HEK293T (cell line): Measurements from ENCODE around the gene MED15.

Experiments used
- CTCF ChIA-PET: fragments of 350-600 bp; formaldehyde crosslinking; extraction: SDS; loops from one replicate; lab custom pipeline; 2021; ENCODE audit warnings: antibody characterized with exemption, inconsistent platforms; lab: Yijun Ruan, JAX
- POLR2A ChIA-PET: fragments of 350-600 bp; formaldehyde crosslinking; extraction: SDS; loops from one replicate; lab custom pipeline; 2020; ENCODE audit warnings: antibody characterized with exemption, inconsistent platforms; lab: Yijun Ruan, JAX
- DNase-seq: peaks from one replicate; pipeline ENCODE4 v3.0.0; 2012; ENCODE audit warnings: mixed read lengths; ENCODE audit errors: extremely low spot score
- ARNT ChIP-seq: fragments of 450-650 bp; IDR thresholded peaks from 2 replicates; pipeline ENCODE4 v1.6.1; 2017; ENCODE audit warnings: mild to moderate bottlenecking
- BHLHE40 ChIP-seq: fragments of 450-650 bp; IDR thresholded peaks from 2 replicates; pipeline ENCODE4 v1.6.1; 2016; ENCODE audit warnings: mild to moderate bottlenecking, moderate library complexity, borderline replicate concordance
- CTBP1 ChIP-seq: fragments of 450-650 bp; IDR thresholded peaks from 2 replicates; pipeline ENCODE4 v1.6.1; 2016; ENCODE audit warnings: borderline replicate concordance
- ELF4 ChIP-seq: fragments of 450-650 bp; IDR thresholded peaks from 2 replicates; pipeline ENCODE4 v1.6.1; 2017; ENCODE audit warnings: antibody characterized with exemption
- FOXA1 ChIP-seq: fragments of 450-650 bp; IDR thresholded peaks from 2 replicates; pipeline ENCODE4 v1.6.1; 2016; ENCODE audit warnings: mild to moderate bottlenecking
- FOXK2 ChIP-seq: fragments of 450-650 bp; IDR thresholded peaks from 2 replicates; pipeline ENCODE4 v1.6.1; 2016; ENCODE audit warnings: mild to moderate bottlenecking
- FOXM1 ChIP-seq: fragments of 450-650 bp; IDR thresholded peaks from 2 replicates; pipeline ENCODE4 v1.6.1; 2017; ENCODE audit warnings: mild to moderate bottlenecking, borderline replicate concordance
- HDGF ChIP-seq: fragments of 450-650 bp; IDR thresholded peaks from 2 replicates; pipeline ENCODE4 v1.6.1; 2017; ENCODE audit warnings: antibody characterized with exemption, borderline replicate concordance
- L3MBTL2 ChIP-seq: fragments of 450-650 bp; conservative IDR thresholded peaks from 2 replicates; pipeline ENCODE4 v1.6.1; 2016; ENCODE audit warnings: mild to moderate bottlenecking
- LEF1 ChIP-seq: fragments of 450-650 bp; IDR thresholded peaks from 2 replicates; pipeline ENCODE4 v1.6.1; 2017; ENCODE audit warnings: mild to moderate bottlenecking, borderline replicate concordance
- NFRKB ChIP-seq: fragments of 450-650 bp; IDR thresholded peaks from 2 replicates; pipeline ENCODE4 v1.6.1; 2016; ENCODE audit warnings: mild to moderate bottlenecking, moderate library complexity
- PKNOX1 ChIP-seq: fragments of 450-650 bp; IDR thresholded peaks from 2 replicates; pipeline ENCODE4 v1.6.1; 2016
- SP1 ChIP-seq: fragments of 450-650 bp; IDR thresholded peaks from 2 replicates; pipeline ENCODE4 v1.6.1; 2017
- SUZ12 ChIP-seq: fragments of 450-650 bp; IDR thresholded peaks from 2 replicates; pipeline ENCODE4 v1.6.1; 2016; ENCODE audit warnings: mild to moderate bottlenecking
- TARDBP ChIP-seq: fragments of 450-650 bp; IDR thresholded peaks from 2 replicates; pipeline ENCODE4 v1.6.1; 2016
- ZNF384 ChIP-seq: fragments of 450-650 bp; IDR thresholded peaks from 2 replicates; pipeline ENCODE4 v1.6.1; 2016

Gene MED15

GRCh38 chr22:20567993-20568417, 60.6 kb downstream of the MED15 start:
- ChIA-PET POLR2A (no interaction called here), CTCF (interaction anchor here (0.6 to 1.2 kb wide), 5 partner anchors 10 to 157 kb away, joined by 3 to 5 read pairs (median 3); no protein-coding TSS in a partner anchor)
- TF ChIP-seq NFRKB (no peak), ELF4 (no peak), L3MBTL2 (no peak), FOXA1 (no peak)
- DNase-seq, result no peak

DNA sequence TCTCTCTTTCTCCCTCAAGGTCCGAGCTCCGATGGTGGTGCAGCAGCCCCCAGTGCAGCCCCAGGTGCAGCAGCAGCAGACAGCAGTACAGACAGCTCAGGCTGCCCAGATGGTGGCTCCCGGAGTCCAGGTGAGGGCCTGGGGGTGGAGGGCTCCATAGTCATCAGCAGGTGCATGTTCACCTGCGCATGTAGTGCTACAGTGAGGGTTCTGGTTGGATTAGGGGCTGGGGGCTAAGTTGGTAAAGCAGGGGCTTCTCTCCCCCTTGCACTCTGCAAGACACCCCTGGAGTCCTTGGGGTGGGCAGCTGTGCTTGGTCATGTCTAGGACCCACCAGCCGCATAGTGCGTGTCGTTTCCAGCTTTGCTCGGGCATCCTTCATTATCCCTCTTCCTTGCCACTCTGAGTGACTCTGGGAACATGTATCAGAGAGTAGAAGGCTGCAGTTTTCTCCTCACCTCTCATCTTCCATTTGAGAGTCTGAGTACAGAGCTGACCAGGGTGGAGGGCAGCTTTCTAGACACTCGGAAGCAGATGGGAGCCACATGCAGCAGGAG, 61.2 kb downstream of the MED15 start:
- TF ChIP-seq CTBP1, result no peak
- no peak for TF ChIP-seq BHLHE40
- TF ChIP-seq NFRKB, result no peak
- TF ChIP-seq FOXM1, result no peak
- TF ChIP-seq HDGF, result no peak
- TF ChIP-seq TARDBP, result no peak
- no peak for TF ChIP-seq FOXA1
- no peak for TF ChIP-seq L3MBTL2
- ChIA-PET POLR2A (no interaction called here), CTCF (interaction anchor here (0.6 to 1.2 kb wide), 5 partner anchors 10 to 157 kb away, joined by 3 to 5 read pairs (median 3); no protein-coding TSS in a partner anchor)
- no peak for DNase-seq

GRCh38 chr22:20569059-20570058, 61.9 kb downstream of the MED15 start:
- DNase-seq, result no peak
- POLR2A ChIA-PET, result no interaction called here

DNA sequence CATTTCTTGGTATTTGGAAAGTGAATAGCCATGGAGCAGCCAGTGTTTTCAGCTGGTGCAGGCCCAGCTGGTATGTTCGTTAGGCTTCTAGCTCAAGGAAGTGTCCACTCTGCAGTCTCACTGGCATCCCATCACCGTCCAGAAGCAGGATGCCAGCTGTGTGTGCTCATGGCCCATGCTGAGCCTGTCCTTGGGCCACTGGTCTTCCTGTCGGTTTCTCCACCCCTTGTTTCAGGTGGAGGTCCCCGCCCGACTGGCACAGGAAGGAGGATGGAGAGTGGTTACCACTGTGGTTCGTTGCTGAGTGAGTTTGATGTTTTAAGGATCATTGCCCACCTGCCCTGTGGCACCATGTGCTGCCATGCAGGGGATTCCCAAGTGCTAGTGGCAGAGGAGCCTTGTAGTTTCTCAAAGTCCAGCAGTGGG, 63.7 kb downstream of the MED15 start:
- CTCF ChIA-PET, result interaction anchor here (0.6 to 1.3 kb wide), 4 partner anchors 10 to 17 kb away, joined by 3 to 6 read pairs (median 4); no protein-coding TSS in a partner anchor
- POLR2A ChIA-PET, result no interaction called here
- DNase-seq, result no peak
- TF ChIP-seq L3MBTL2 (no peak), HDGF (no peak), ELF4 (no peak), ARNT (no peak), ZNF384 (no peak), NFRKB (no peak), BHLHE40 (no peak), SUZ12 (no peak), LEF1 (no peak), FOXK2 (no peak), FOXA1 (no peak), PKNOX1 (no peak), TARDBP (no peak), SP1 (no peak), CTBP1 (no peak), FOXM1 (no peak)

More at GRCh38 chr22:20569059-20570058, 61.9 kb downstream of the MED15 start:
- TF ChIP-seq SP1 (no peak), CTBP1 (no peak), TARDBP (no peak), SUZ12 (no peak), NFRKB (no peak), BHLHE40 (no peak), FOXM1 (no peak), PKNOX1 (no peak)
- CTCF ChIA-PET, result interaction anchor here (1.2 kb wide), 1 partner anchor 9 kb away, joined by 4 read pairs; no protein-coding TSS in a partner anchor

GRCh38 chr22:20571531-20572007, 64.2 kb downstream of the MED15 start:
- ChIA-PET CTCF (interaction anchor here (0.6 to 1.3 kb wide), 5 partner anchors 10 to 17 kb away, joined by 3 to 6 read pairs (median 4); no protein-coding TSS in a partner anchor), POLR2A (no interaction called here)
- TF ChIP-seq SUZ12, result no peak
- no peak for TF ChIP-seq PKNOX1
- TF ChIP-seq HDGF, result no peak
- no peak for TF ChIP-seq CTBP1
- no peak for TF ChIP-seq SP1
- DNase-seq, result peak; percentile 74
